ENCODE measurements around the gene UTS2B.

The UTS2B gene

GRCh38 chr3:191363221-191363620 is 32.9 kb upstream of the UTS2B start:
- Histone ChIP-seq H3K36me3 (ENCODE audit: insufficient read depth, low read length) (peaks cover 80% of the 10 kb centered on the region), H3K4me1 (ENCODE audit: control insufficient read depth, insufficient read depth, low read length) (peaks cover 3% of the 10 kb centered on the region), H3K4me2 (ENCODE audit: low read length) (no peak overlapping the region), H3K27me3 (ENCODE audit: control insufficient read depth, insufficient read depth, low read length) (no peaks in the 10 kb centered on the region), H3K4me3 (ENCODE audit: low read length) (no peak overlapping the region), H3K9me3 (replicated peaks; ENCODE audit: low read length) (no peaks in the 10 kb centered on the region), H3K9ac (ENCODE audit: low read depth, low read length) (no peak overlapping the region)

- H3K4me1 ChIP-seq (ENCODE audit: control insufficient read depth, insufficient read depth, low read length), result peaks cover 6% of the 10 kb centered on the region
- peaks cover 83% of the 10 kb centered on the region for H3K36me3 ChIP-seq (ENCODE audit: insufficient read depth, low read length)
- no peak overlapping the region for H3K9ac ChIP-seq (ENCODE audit: low read depth, low read length)
- no peak overlapping the region for H3K4me3 ChIP-seq (ENCODE audit: low read length)
- H3K9me3 ChIP-seq (replicated peaks; ENCODE audit: low read length), result no peaks in the 10 kb centered on the region
- H3K4me2 ChIP-seq (ENCODE audit: low read length), result no peak overlapping the region
- no peaks in the 10 kb centered on the region for H3K27me3 ChIP-seq (ENCODE audit: control insufficient read depth, insufficient read depth, low read length)
These were observed 32.3 kb upstream of the UTS2B start for GRCh38 chr3:191362524-191363090.

GRCh38 chr3:191362037-191362436 is 31.7 kb upstream of the UTS2B start:
- no peaks in the 10 kb centered on the region for H3K27me3 ChIP-seq (ENCODE audit: control insufficient read depth, insufficient read depth, low read length)
- no peak overlapping the region for H3K4me2 ChIP-seq (ENCODE audit: low read length)
- H3K9me3 ChIP-seq (replicated peaks; ENCODE audit: low read length), result no peaks in the 10 kb centered on the region
- H3K9ac ChIP-seq (ENCODE audit: low read depth, low read length), result no peak overlapping the region
- H3K36me3 ChIP-seq (ENCODE audit: insufficient read depth, low read length), result peaks cover 83% of the 10 kb centered on the region
- H3K4me3 ChIP-seq (ENCODE audit: low read length), result no peak overlapping the region
- H3K4me1 ChIP-seq (ENCODE audit: control insufficient read depth, insufficient read depth, low read length), result peaks cover 12% of the 10 kb centered on the region

- no peak overlapping the region for H3K4me2 ChIP-seq (ENCODE audit: low read length)
- no peaks in the 10 kb centered on the region for H3K27me3 ChIP-seq (ENCODE audit: control insufficient read depth, insufficient read depth, low read length)
- no peak overlapping the region for H3K9ac ChIP-seq (ENCODE audit: low read depth, low read length)
- no peak overlapping the region for H3K4me3 ChIP-seq (ENCODE audit: low read length)
- peaks cover 17% of the 10 kb centered on the region for H3K4me1 ChIP-seq (ENCODE audit: control insufficient read depth, insufficient read depth, low read length)
- no peaks in the 10 kb centered on the region for H3K9me3 ChIP-seq (replicated peaks; ENCODE audit: low read length)
- H3K36me3 ChIP-seq (ENCODE audit: insufficient read depth, low read length), result peaks cover 77% of the 10 kb centered on the region
These were observed 31.1 kb upstream of the UTS2B start for GRCh38 chr3:191361456-191361855.

GRCh38 chr3:191360620-191361019 is 30.3 kb upstream of the UTS2B start:
- Histone ChIP-seq H3K4me1 (ENCODE audit: control insufficient read depth, insufficient read depth, low read length) (peaks cover 22% of the 10 kb centered on the region), H3K27me3 (ENCODE audit: control insufficient read depth, insufficient read depth, low read length) (no peaks in the 10 kb centered on the region), H3K36me3 (ENCODE audit: insufficient read depth, low read length) (peaks cover 72% of the 10 kb centered on the region), H3K9ac (ENCODE audit: low read depth, low read length) (no peak overlapping the region), H3K4me3 (ENCODE audit: low read length) (no peak overlapping the region), H3K4me2 (ENCODE audit: low read length) (no peak overlapping the region), H3K9me3 (replicated peaks; ENCODE audit: low read length) (no peaks in the 10 kb centered on the region)

GRCh38 chr3:191358929-191359328 is 28.6 kb upstream of the UTS2B start:
- H3K27me3 ChIP-seq (ENCODE audit: control insufficient read depth, insufficient read depth, low read length), result no peaks in the 10 kb centered on the region
- peaks cover 60% of the 10 kb centered on the region for H3K36me3 ChIP-seq (ENCODE audit: insufficient read depth, low read length)
- H3K9ac ChIP-seq (ENCODE audit: low read depth, low read length), result no peak overlapping the region
- H3K4me1 ChIP-seq (ENCODE audit: control insufficient read depth, insufficient read depth, low read length), result peaks cover 24% of the 10 kb centered on the region
- no peak overlapping the region for H3K4me2 ChIP-seq (ENCODE audit: low read length)
- H3K4me3 ChIP-seq (ENCODE audit: low read length), result no peak overlapping the region
- H3K9me3 ChIP-seq (replicated peaks; ENCODE audit: low read length), result no peaks in the 10 kb centered on the region

GRCh38 chr3:191357909-191358308 is 27.6 kb upstream of the UTS2B start:
- no peaks in the 10 kb centered on the region for H3K27me3 ChIP-seq (ENCODE audit: control insufficient read depth, insufficient read depth, low read length)
- peaks cover 29% of the 10 kb centered on the region for H3K4me1 ChIP-seq (ENCODE audit: control insufficient read depth, insufficient read depth, low read length)
- H3K4me3 ChIP-seq (ENCODE audit: low read length), result no peak overlapping the region
- H3K9me3 ChIP-seq (replicated peaks; ENCODE audit: low read length), result no peaks in the 10 kb centered on the region
- H3K4me2 ChIP-seq (ENCODE audit: low read length), result no peak overlapping the region
- H3K9ac ChIP-seq (ENCODE audit: low read depth, low read length), result no peak overlapping the region
- peaks cover 50% of the 10 kb centered on the region for H3K36me3 ChIP-seq (ENCODE audit: insufficient read depth, low read length)

GRCh38 chr3:191356631-191357439 is 26.5 kb upstream of the UTS2B start:
- Histone ChIP-seq H3K4me3 (ENCODE audit: low read length) (no peak overlapping the region), H3K9ac (ENCODE audit: low read depth, low read length) (peak overlapping the region; percentile 48)

GRCh38 chr3:191355406-191355805 is 25.1 kb upstream of the UTS2B start:
- Histone ChIP-seq H3K9ac (ENCODE audit: low read depth, low read length) (no peak overlapping the region), H3K9me3 (replicated peaks; ENCODE audit: low read length) (no peaks in the 10 kb centered on the region), H3K4me1 (ENCODE audit: control insufficient read depth, insufficient read depth, low read length) (peaks cover 53% of the 10 kb centered on the region), H3K4me3 (ENCODE audit: low read length) (no peak overlapping the region), H3K27me3 (ENCODE audit: control insufficient read depth, insufficient read depth, low read length) (no peaks in the 10 kb centered on the region), H3K36me3 (ENCODE audit: insufficient read depth, low read length) (peaks cover 28% of the 10 kb centered on the region), H3K4me2 (ENCODE audit: low read length) (no peak overlapping the region)

More at GRCh38 chr3:191356631-191357439, 26.5 kb upstream of the UTS2B start:
- Histone ChIP-seq H3K4me2 (ENCODE audit: low read length) (peak overlapping the region; percentile 49), H3K36me3 (ENCODE audit: insufficient read depth, low read length) (peaks cover 41% of the 10 kb centered on the region), H3K4me1 (ENCODE audit: control insufficient read depth, insufficient read depth, low read length) (peaks cover 39% of the 10 kb centered on the region), H3K27me3 (ENCODE audit: control insufficient read depth, insufficient read depth, low read length) (no peaks in the 10 kb centered on the region), H3K9me3 (replicated peaks; ENCODE audit: low read length) (no peaks in the 10 kb centered on the region)

- H3K9me3 ChIP-seq (replicated peaks; ENCODE audit: low read length), result no peaks in the 10 kb centered on the region
These were observed 22.9 kb upstream of the UTS2B start for GRCh38 chr3:191353022-191353777.

GRCh38 chr3:191352014-191352413 is 21.7 kb upstream of the UTS2B start:
- H3K9me3 ChIP-seq (replicated peaks; ENCODE audit: low read length), result no peaks in the 10 kb centered on the region
- H3K9ac ChIP-seq (ENCODE audit: low read depth, low read length), result no peak overlapping the region
- no peaks in the 10 kb centered on the region for H3K27me3 ChIP-seq (ENCODE audit: control insufficient read depth, insufficient read depth, low read length)
- peaks cover 50% of the 10 kb centered on the region for H3K4me1 ChIP-seq (ENCODE audit: control insufficient read depth, insufficient read depth, low read length)
- no peaks in the 10 kb centered on the region for H3K36me3 ChIP-seq (ENCODE audit: insufficient read depth, low read length)
- H3K4me3 ChIP-seq (ENCODE audit: low read length), result no peak overlapping the region
- H3K4me2 ChIP-seq (ENCODE audit: low read length), result no peak overlapping the region

More at GRCh38 chr3:191353022-191353777, 22.9 kb upstream of the UTS2B start:
- H3K27me3 ChIP-seq (ENCODE audit: control insufficient read depth, insufficient read depth, low read length), result no peaks in the 10 kb centered on the region
- peaks cover 58% of the 10 kb centered on the region for H3K4me1 ChIP-seq (ENCODE audit: control insufficient read depth, insufficient read depth, low read length)
- no peak overlapping the region for H3K4me3 ChIP-seq (ENCODE audit: low read length)
- H3K36me3 ChIP-seq (ENCODE audit: insufficient read depth, low read length), result peaks cover 10% of the 10 kb centered on the region
- H3K9ac ChIP-seq (ENCODE audit: low read depth, low read length), result no peak overlapping the region
- peak overlapping the region; percentile 4 for H3K4me2 ChIP-seq (ENCODE audit: low read length)

Measured in skeletal muscle satellite cell (primary cell).